Tibial nerve (tissue), 3 donors: ENCODE measurements around the gene OR8H3.

Experiments used
- POLR2A ChIP-seq, 2 donors: fragments of 450-650 bp; IDR thresholded peaks; one replicate each; pipeline ENCODE4 v1.6.1; 2017; ENCODE audit warnings: antibody characterized with exemption in 2 of 2, mild to moderate bottlenecking in 2 of 2, moderate library complexity in 2 of 2
- TF ChIP-seq, protein P1 (sequence below), 5 experiments: fragments of 200-600 bp in 3 of 5; fragments of 450-650 bp in 2 of 5; sonication (generic) in 3 of 5; IDR thresholded peaks; one replicate each; pipeline ENCODE4 v1.5.1; 2016 to 2019; ENCODE audit warnings: antibody characterized with exemption in 5 of 5, mild to moderate bottlenecking in 3 of 5, moderate library complexity in 2 of 5

DNA sequence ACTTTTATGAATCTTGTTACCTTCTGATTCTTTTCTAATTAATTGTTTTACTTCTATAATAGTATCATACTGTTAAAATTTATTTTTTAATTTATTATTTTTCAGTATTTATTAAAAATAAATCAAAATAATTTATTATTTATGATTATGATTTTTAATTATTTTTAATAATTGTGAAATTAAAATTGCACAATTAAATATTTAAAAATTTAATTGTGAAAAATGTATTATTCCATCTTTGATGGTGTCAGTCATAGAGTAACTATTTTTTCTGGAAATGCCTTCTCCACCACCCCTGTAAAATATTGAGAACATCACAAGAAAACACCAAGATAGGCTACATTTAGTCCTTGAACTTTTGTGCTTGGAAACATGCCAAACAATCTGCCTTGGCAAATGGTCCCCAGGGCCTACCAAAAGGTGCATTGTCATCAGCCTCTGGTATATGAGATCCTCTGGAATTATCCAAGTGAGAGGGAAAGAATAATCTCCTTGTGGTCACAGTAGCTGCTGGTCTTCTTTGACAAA, 18.9 kb upstream of the OR8H3 start, which contains the start of gene OR8H2:
- TF ChIP-seq, protein P1, sequence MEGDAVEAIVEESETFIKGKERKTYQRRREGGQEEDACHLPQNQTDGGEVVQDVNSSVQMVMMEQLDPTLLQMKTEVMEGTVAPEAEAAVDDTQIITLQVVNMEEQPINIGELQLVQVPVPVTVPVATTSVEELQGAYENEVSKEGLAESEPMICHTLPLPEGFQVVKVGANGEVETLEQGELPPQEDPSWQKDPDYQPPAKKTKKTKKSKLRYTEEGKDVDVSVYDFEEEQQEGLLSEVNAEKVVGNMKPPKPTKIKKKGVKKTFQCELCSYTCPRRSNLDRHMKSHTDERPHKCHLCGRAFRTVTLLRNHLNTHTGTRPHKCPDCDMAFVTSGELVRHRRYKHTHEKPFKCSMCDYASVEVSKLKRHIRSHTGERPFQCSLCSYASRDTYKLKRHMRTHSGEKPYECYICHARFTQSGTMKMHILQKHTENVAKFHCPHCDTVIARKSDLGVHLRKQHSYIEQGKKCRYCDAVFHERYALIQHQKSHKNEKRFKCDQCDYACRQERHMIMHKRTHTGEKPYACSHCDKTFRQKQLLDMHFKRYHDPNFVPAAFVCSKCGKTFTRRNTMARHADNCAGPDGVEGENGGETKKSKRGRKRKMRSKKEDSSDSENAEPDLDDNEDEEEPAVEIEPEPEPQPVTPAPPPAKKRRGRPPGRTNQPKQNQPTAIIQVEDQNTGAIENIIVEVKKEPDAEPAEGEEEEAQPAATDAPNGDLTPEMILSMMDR (IDR thresholded peaks at IDR 0.05) = no peak
- no peak for TF ChIP-seq POLR2A (IDR thresholded peaks at IDR 0.05)
